IMR-90 (cell line): Measurements from ENCODE around the gene EHD4. TPM values are rescaled to one million over a fixed set of nuclear protein-coding genes. Genes with fewer than 3 reads are reported as not detected.

Experiments used
- ATAC-seq: fragments of 200-7000 bp; cut with Tn5 transposase; 2 replicates; pipeline ENCODE4 v1.9.1; 2020; ENCODE audit warnings: low read depth, mild to moderate bottlenecking, moderate library complexity
- BruUV-seq: library from RNA; stranded (reverse); fragments of 400-500 nt; replicated peaks from 2 replicates; lab custom pipeline; 2021; lab: Mats Ljungman, UMichigan
- CTCF ChIA-PET: fragments of 300-600 bp; formaldehyde crosslinking; extraction: SDS; loops from one replicate; lab custom pipeline; 2021; ENCODE audit warnings: antibody characterized with exemption; lab: Yijun Ruan, JAX
- POLR2A ChIA-PET: fragments of 300-600 bp; sonication (Branson Sonifier 250); formaldehyde crosslinking; loops from one replicate; lab custom pipeline; 2022; ENCODE audit warnings: antibody characterized with exemption; ENCODE audit not compliant: unreplicated experiment; lab: Charles Lee
- DNase-seq: peaks from one replicate; pipeline ENCODE4 v3.0.0; 2013
- H2AFZ ChIP-seq: replicated peaks from 2 replicates; pipeline ENCODE3; 2013; ENCODE audit warnings: low read length, mild to moderate bottlenecking; ENCODE audit not compliant: poor library complexity
- H2AK5ac ChIP-seq: 2 replicates; pipeline ENCODE4 v1.6.1; 2013; ENCODE audit warnings: low read depth, low read length, inconsistent platforms
- H2AK9ac ChIP-seq: replicated peaks from 2 replicates; pipeline ENCODE3; 2013; ENCODE audit warnings: mild to moderate bottlenecking, low read depth, low read length, moderate library complexity; ENCODE audit not compliant: poor library complexity
- H2BK120ac ChIP-seq: 2 replicates; pipeline ENCODE4 v1.6.1; 2013; ENCODE audit warnings: low read depth, low read length, inconsistent platforms
- H2BK15ac ChIP-seq: 3 replicates; pipeline ENCODE4 v1.6.1; 2013; ENCODE audit warnings: low read depth, low read length, inconsistent platforms
- H2BK20ac ChIP-seq: 2 replicates; pipeline ENCODE4 v1.6.1; 2013; ENCODE audit warnings: low read depth, mild to moderate bottlenecking, inconsistent platforms, low read length, moderate library complexity
- H2BK5ac ChIP-seq: 2 replicates; pipeline ENCODE4 v1.6.1; 2013; ENCODE audit warnings: mild to moderate bottlenecking, low read depth, low read length, inconsistent platforms; ENCODE audit not compliant: poor library complexity, severe bottlenecking
- H3K14ac ChIP-seq: replicated peaks from 2 replicates; pipeline ENCODE4 v1.6.1; 2013; ENCODE audit warnings: low read depth, low read length, inconsistent platforms
- H3K18ac ChIP-seq: 2 replicates; pipeline ENCODE4 v1.6.1; 2013; ENCODE audit warnings: low read depth, low read length, control low read depth
- H3K23ac ChIP-seq: 2 replicates; pipeline ENCODE4 v1.6.1; 2013; ENCODE audit warnings: low read depth, low read length, inconsistent platforms
- H3K27ac ChIP-seq: 2 replicates; pipeline ENCODE4 v1.5.1; 2013; ENCODE audit warnings: mild to moderate bottlenecking, control low read depth, low read length; ENCODE audit not compliant: insufficient read depth
- H3K27me3 ChIP-seq: 2 replicates; pipeline ENCODE4 v1.6.1; 2013; ENCODE audit warnings: low read length; ENCODE audit not compliant: control insufficient read depth, insufficient read depth
- H3K36me3 ChIP-seq: 2 replicates; pipeline ENCODE4 v1.6.1; 2013; ENCODE audit warnings: low read length, mixed read lengths; ENCODE audit not compliant: control insufficient read depth, insufficient read depth
- H3K4ac ChIP-seq: 2 replicates; pipeline ENCODE4 v1.6.1; 2013; ENCODE audit warnings: low read depth, low read length, inconsistent platforms
- H3K4me1 ChIP-seq: 2 replicates; pipeline ENCODE4 v1.6.1; 2013; ENCODE audit warnings: low read length, mixed read lengths; ENCODE audit not compliant: control insufficient read depth, insufficient read depth
- H3K4me2 ChIP-seq: 2 replicates; pipeline ENCODE4 v1.6.1; 2013; ENCODE audit warnings: low read depth, mild to moderate bottlenecking, control low read depth, low read length, moderate library complexity
- H3K4me3 ChIP-seq: 2 replicates; pipeline ENCODE4 v1.5.1; 2013; ENCODE audit warnings: low read depth, mild to moderate bottlenecking, control low read depth, low read length, moderate library complexity; ENCODE audit not compliant: insufficient read depth
- H3K56ac ChIP-seq: 2 replicates; pipeline ENCODE4 v1.6.1; 2013; ENCODE audit warnings: low read length, inconsistent platforms; ENCODE audit not compliant: insufficient read depth; ENCODE audit errors: extremely low read depth
- H3K79me1 ChIP-seq, 2 experiments: 2 replicates each; pipeline ENCODE4 v1.6.1; 2013; ENCODE audit warnings: low read length in 2 of 2, inconsistent platforms in 1 of 2, low read depth in 1 of 2
- H3K9ac ChIP-seq: 2 replicates; pipeline ENCODE4 v1.6.1; 2013; ENCODE audit warnings: low read depth, low read length, control low read depth
- H3K9me1 ChIP-seq: 2 replicates; pipeline ENCODE4 v1.6.1; 2013; ENCODE audit warnings: low read length, inconsistent platforms; ENCODE audit not compliant: insufficient read depth
- H3K9me3 ChIP-seq: 2 replicates; pipeline ENCODE4 v1.6.1; 2013; ENCODE audit warnings: low read length; ENCODE audit not compliant: control insufficient read depth, insufficient read depth
- H4K20me1 ChIP-seq: 2 replicates; pipeline ENCODE4 v1.6.1; 2013; ENCODE audit warnings: low read length, inconsistent platforms; ENCODE audit not compliant: insufficient read depth
- H4K5ac ChIP-seq: 2 replicates; pipeline ENCODE4 v1.6.1; 2013; ENCODE audit warnings: mild to moderate bottlenecking, low read depth, low read length, control low read depth
- H4K8ac ChIP-seq, 2 experiments: 2 replicates each; pipeline ENCODE4 v1.6.1; 2013; ENCODE audit warnings: low read depth in 2 of 2, low read length in 2 of 2, control low read depth in 1 of 2, inconsistent platforms in 1 of 2
- H4K91ac ChIP-seq: 2 replicates; pipeline ENCODE4 v1.6.1; 2013; ENCODE audit warnings: low read depth, low read length, inconsistent platforms; ENCODE audit not compliant: insufficient read depth
- CEBPB ChIP-seq: IDR thresholded peaks from 2 replicates; pipeline ENCODE4 v1.6.1; 2012; ENCODE audit warnings: low read depth, low read length, improper control_type of control experiment
- CHD1 ChIP-seq: IDR thresholded peaks from 2 replicates; pipeline ENCODE4 v1.6.1; 2012; ENCODE audit warnings: low read depth, low read length, improper control_type of control experiment
- MXI1 ChIP-seq: IDR thresholded peaks from 2 replicates; pipeline ENCODE4 v1.6.1; 2012; ENCODE audit warnings: low read depth, mild to moderate bottlenecking, low read length, moderate library complexity, borderline replicate concordance
- RAD21 ChIP-seq: IDR thresholded peaks from 2 replicates; pipeline ENCODE4 v1.6.1; 2012; ENCODE audit warnings: low read length, improper control_type of control experiment
- WGBS, 2 experiments: methylation state at CpG; one replicate each; pipeline versions ENCODE4 v1.1.5 to v1.1.7; 2013; ENCODE audit warnings: missing lambda C conversion rate in 2 of 2; ENCODE audit not compliant: insufficient read length in 1 of 2; ENCODE audit errors: extremely low coverage in 2 of 2; 5-methylcytosine and 5-hydroxymethylcytosine counted together
- dilution Hi-C: fragments of 300-500 bp; cut with HindIII; formaldehyde crosslinking; loops from one replicate; pipeline ENCODE4 v1.14.3; 2018; ENCODE audit warnings: low sequenced_read_pairs; ENCODE audit not compliant: unreplicated experiment
- in situ Hi-C: fragments of 300-500 bp; cut with MboI; formaldehyde crosslinking; loops from 3 replicates; pipeline ENCODE4 v1.14.3; 2019; ENCODE audit warnings: low sequenced_read_pairs, inconsistent platforms, mixed read lengths
- intact Hi-C: fragments of 100-400 bp; cut with micrococcal nuclease; formaldehyde crosslinking; loops from 2 replicates; pipeline ENCODE4 v1.10.0; 2022
- polyA plus RNA-seq, 3 experiments: library from polyadenylated mRNA; depleted of rRNA; stranded (reverse); fragments of >200 nt; gene quantifications; 2 replicates each; pipeline ENCODE4 v1.2.3, GENCODE V29; 2012; ENCODE audit warnings: low replicate concordance in 1 of 3
- total RNA-seq: library from RNA; depleted of rRNA; stranded (reverse); fragments of >200 nt; gene quantifications from 2 replicates; pipeline ENCODE4 v1.2.3, GENCODE V29; 2012
- TF ChIP-seq, protein P1 (sequence below): fragments of 150-350 bp; IDR thresholded peaks from 2 replicates; pipeline ENCODE4 v1.6.1; 2017; ENCODE audit warnings: mild to moderate bottlenecking, antibody characterized with exemption, low read length, low read depth
- TF ChIP-seq, protein P2 (sequence below): fragments of 150-350 bp; IDR thresholded peaks from 2 replicates; pipeline ENCODE4 v1.6.1; 2016; ENCODE audit warnings: low read depth, mild to moderate bottlenecking, low read length, moderate library complexity, borderline replicate concordance

The EHD4 gene
- total and polyA plus RNA-seq, 2 of the 4 experiments (the other 2 are of a cell fraction) = 21.0 to 29.0 TPM

DNA sequence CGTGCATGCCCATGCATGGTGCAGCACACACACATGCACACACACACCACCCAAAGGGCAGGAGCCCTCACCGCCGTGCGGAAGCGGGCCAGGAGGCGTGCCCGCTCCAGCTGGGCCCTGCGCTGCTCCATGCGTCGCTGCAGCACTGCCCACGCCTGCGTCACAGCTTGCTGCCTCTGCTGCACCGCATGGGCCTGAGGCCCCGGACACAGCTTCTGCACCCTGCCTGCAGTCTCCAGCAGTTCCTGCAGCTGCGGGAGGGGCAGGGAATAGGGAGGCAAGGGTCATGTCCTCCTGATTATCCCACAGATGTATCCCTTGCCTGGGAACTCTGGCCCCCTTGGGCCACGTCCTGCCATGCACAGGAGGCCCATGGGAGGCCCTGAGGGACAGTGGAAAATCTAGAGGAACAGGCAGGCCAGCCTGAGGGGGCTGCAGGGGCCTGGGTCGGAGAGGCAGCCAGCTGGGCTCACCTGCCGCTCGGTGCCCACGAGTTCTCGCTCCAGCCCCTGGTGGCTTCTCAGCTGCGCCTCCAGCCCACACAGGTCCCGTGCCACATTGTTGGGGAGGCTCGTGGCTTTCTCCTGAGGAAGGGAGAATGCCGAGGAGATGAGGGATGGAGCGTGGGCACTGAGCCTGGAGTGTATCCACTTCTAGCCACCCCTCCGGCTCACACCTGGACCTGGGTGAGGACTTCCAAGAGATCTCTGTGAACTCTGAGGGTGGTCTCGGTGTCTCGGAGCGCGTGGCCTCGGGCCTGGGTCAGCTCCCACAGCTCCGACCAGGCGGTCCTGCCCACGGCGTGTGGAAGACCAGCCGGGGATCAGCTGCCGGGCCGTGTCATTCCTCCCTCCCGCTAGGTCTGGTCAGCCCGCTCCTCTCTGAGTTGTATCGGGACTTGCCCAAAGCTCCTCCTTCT lies 102.3 kb downstream of the EHD4 start (continued):
- TF ChIP-seq CEBPB (no peak), CHD1 (no peak)

DNA sequence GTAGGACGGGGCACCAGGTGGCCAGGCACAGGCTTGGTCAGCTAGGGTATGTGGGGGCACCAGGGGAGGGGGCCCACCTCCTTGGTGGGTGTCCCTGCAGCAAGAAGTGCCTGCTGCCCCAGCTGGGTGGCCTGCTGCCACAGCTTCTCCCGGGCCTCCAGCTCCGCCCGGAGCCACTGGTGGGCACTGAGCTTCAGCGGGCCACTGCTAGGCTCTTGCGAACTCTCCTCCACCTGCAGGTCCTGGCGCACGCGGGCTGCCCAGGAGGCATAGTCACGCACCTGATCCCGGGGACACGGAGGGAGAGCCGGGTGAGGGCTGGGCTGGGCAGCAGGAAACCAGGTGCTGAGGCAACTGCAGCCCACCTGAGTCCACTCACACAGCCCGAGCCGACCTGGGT lies 104.0 kb downstream of the EHD4 start:
- Histone ChIP-seq H4K5ac (no peak overlapping the region), H3K4me3 (no peak overlapping the region), H2BK120ac (no peak overlapping the region), H3K9ac (no peak overlapping the region), H3K27ac (no peak overlapping the region), H4K91ac (no peak overlapping the region), H2AK5ac (no peak overlapping the region), H3K4me1 (peaks cover 2% of the 10 kb centered on the region; the same call in 1 of the 2 replicates), H3K4me2 (no peak overlapping the region), H4K8ac (no peak overlapping the region), H3K79me1 (no peaks in the 10 kb centered on the region), H4K20me1 (peaks cover 3% of the 10 kb centered on the region; the same call in 1 of the 2 replicates), H3K9me3 (no peaks in the 10 kb centered on the region), H3K36me3 (no peaks in the 10 kb centered on the region), H2BK5ac (no peak overlapping the region), H3K9me1 (0 out of 2 replicates have a peak, but pooled peaks cover 2% of the 10 kb centered on the region), H2AFZ (no peak overlapping the region), H3K14ac (no peak overlapping the region), H3K18ac (no peak overlapping the region), H3K56ac (no peak overlapping the region), H3K4ac (no peak overlapping the region), H2AK9ac (no peak overlapping the region), H3K27me3 (peaks cover 15% of the 10 kb centered on the region; the same call in 1 of the 2 replicates), H2BK20ac (no peak overlapping the region), H2BK15ac (no peak overlapping the region), H3K23ac (no peak overlapping the region)
- POLR2A ChIA-PET = no interaction called here
- no peak for DNase-seq
- dilution Hi-C loops (no loop called here), intact Hi-C loops (no loop called here), in situ Hi-C loops (no loop called here)
- no peak for ATAC-seq
- TF ChIP-seq MXI1 = no peak
- TF ChIP-seq RAD21 = no peak
- TF ChIP-seq, protein P1, sequence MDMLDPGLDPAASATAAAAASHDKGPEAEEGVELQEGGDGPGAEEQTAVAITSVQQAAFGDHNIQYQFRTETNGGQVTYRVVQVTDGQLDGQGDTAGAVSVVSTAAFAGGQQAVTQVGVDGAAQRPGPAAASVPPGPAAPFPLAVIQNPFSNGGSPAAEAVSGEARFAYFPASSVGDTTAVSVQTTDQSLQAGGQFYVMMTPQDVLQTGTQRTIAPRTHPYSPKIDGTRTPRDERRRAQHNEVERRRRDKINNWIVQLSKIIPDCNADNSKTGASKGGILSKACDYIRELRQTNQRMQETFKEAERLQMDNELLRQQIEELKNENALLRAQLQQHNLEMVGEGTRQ = no peak
- TF ChIP-seq, protein P2, sequence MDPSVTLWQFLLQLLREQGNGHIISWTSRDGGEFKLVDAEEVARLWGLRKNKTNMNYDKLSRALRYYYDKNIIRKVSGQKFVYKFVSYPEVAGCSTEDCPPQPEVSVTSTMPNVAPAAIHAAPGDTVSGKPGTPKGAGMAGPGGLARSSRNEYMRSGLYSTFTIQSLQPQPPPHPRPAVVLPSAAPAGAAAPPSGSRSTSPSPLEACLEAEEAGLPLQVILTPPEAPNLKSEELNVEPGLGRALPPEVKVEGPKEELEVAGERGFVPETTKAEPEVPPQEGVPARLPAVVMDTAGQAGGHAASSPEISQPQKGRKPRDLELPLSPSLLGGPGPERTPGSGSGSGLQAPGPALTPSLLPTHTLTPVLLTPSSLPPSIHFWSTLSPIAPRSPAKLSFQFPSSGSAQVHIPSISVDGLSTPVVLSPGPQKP = no peak
- BruUV-seq = no TSS peak
- 98% methylated on average over 7 of the region's 15 CpGs; no CpG with 5 or more reads in 1 of the 2 experiments for WGBS, 2 experiments
- CTCF ChIA-PET = no interaction called here
